Lower leg skin (tissue), 3 donors: ENCODE data around the gene C1orf50.

Experiments used
- POLR2A ChIP-seq, 2 donors: fragments of 450-650 bp; IDR thresholded peaks; one replicate each; pipeline ENCODE4 v1.6.1; 2016 to 2017; ENCODE audit warnings: antibody characterized with exemption in 2 of 2, mild to moderate bottlenecking in 1 of 2, moderate library complexity in 1 of 2
- TF ChIP-seq, protein P1 (sequence below), 3 donors: fragments of 450-650 bp; IDR thresholded peaks; one replicate each; pipeline ENCODE4 v1.5.1; 2016; ENCODE audit warnings: antibody characterized with exemption in 3 of 3, mild to moderate bottlenecking in 3 of 3, moderate library complexity in 2 of 3

- TF ChIP-seq, protein P1, sequence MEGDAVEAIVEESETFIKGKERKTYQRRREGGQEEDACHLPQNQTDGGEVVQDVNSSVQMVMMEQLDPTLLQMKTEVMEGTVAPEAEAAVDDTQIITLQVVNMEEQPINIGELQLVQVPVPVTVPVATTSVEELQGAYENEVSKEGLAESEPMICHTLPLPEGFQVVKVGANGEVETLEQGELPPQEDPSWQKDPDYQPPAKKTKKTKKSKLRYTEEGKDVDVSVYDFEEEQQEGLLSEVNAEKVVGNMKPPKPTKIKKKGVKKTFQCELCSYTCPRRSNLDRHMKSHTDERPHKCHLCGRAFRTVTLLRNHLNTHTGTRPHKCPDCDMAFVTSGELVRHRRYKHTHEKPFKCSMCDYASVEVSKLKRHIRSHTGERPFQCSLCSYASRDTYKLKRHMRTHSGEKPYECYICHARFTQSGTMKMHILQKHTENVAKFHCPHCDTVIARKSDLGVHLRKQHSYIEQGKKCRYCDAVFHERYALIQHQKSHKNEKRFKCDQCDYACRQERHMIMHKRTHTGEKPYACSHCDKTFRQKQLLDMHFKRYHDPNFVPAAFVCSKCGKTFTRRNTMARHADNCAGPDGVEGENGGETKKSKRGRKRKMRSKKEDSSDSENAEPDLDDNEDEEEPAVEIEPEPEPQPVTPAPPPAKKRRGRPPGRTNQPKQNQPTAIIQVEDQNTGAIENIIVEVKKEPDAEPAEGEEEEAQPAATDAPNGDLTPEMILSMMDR (IDR thresholded peaks at IDR 0.05), result no peak
- TF ChIP-seq POLR2A (IDR thresholded peaks at IDR 0.05), result no peak
Observed at GRCh38 chr1:42817440-42817767, 50.4 kb downstream of the C1orf50 start.
